Measurements from ENCODE around the gene EXOC6B. TPM values are rescaled to one million over a fixed set of nuclear protein-coding genes. Genes with fewer than 3 reads are reported as not detected.
A peak's percentile ranks its signal among the peaks of the same experiment; 100 is the strongest.

Gene EXOC6B
- total RNA-seq, 4 donors from 2014 or later, result 21.0 to 57.7 (median 36.1) TPM

GRCh38 chr2:72362733-72363132 lies 463.1 kb downstream of the EXOC6B start:
- Histone ChIP-seq H3K9me3 (no peaks in the 10 kb centered on the region), H3K4me3 (no peak overlapping the region), H3K27ac (no peak overlapping the region), H3K27me3 (no peaks in the 10 kb centered on the region), H3K36me3 (no peaks in the 10 kb centered on the region), H3K4me1 (peaks cover 0 to 6% (median 0%) of the 10 kb centered on the region in 3 donors)
- DNase-seq, result no peak
- intact Hi-C loops (cut with DNase I), result no loop called here
- TF ChIP-seq POLR2A (IDR thresholded peaks at IDR 0.05) (no peak), CTCF (IDR thresholded peaks at IDR 0.05) (no peak)

DNA sequence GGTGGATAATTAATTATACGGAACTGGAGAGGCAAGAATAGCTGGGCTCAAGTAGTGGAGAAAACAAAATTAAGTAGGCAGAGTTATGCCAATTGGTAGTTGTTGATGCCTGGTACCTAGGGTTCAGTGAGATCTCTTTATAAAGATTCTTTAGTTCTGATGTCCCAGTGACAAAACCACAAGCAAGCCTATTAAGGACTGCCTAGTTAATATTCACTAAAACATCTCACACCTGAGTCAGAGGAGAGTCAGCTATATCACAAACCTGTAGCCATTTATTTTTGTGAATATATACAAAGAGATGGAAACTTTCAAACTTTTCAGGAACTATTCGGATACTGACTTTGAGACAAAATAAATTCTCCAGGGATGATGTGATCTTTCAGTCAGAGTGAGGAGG lies 464.3 kb downstream of the EXOC6B start:
- WGBS, 2 donors, result 82 to 87% methylated on average over 2 of the region's 2 CpGs
- Histone ChIP-seq H3K27ac (no peak overlapping the region), H3K9me3 (no peaks in the 10 kb centered on the region), H3K4me3 (no peak overlapping the region), H3K27me3 (no peaks in the 10 kb centered on the region), H3K36me3 (no peaks in the 10 kb centered on the region), H3K4me1 (no peaks in the 10 kb centered on the region)
- intact Hi-C loops (cut with DNase I), result no loop called here
- no peak for DNase-seq
- TF ChIP-seq CTCF (IDR thresholded peaks at IDR 0.05), result no peak
- TF ChIP-seq POLR2A (IDR thresholded peaks at IDR 0.05), result no peak

DNA sequence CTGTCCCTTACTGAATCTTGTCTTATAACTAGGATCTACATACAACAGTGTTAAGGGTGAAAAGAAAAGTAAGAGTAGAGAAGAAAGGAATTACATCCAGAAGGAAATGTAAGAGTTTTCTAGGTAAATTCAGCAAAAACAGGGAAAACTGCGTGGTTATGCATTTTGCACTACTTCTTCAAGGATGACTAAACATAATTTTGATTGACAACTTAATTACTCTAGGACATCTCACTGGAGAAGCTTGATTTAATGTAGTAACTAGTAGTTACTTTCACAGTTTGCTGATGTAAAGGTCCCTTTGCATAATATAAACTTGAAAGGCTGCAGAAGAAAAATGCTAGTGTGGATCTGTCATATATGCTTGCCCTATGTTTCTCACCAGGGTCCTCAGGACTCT lies 464.8 kb downstream of the EXOC6B start:
- Histone ChIP-seq H3K9me3 (no peaks in the 10 kb centered on the region), H3K27ac (no peak overlapping the region), H3K36me3 (no peaks in the 10 kb centered on the region), H3K4me3 (no peak overlapping the region), H3K27me3 (no peaks in the 10 kb centered on the region), H3K4me1 (no peaks in the 10 kb centered on the region)
- WGBS, 2 donors, result 85 to 93% methylated on average over 1 of the region's 1 CpG
- DNase-seq, result no peak
- TF ChIP-seq POLR2A (IDR thresholded peaks at IDR 0.05) (no peak), CTCF (IDR thresholded peaks at IDR 0.05) (no peak)
- intact Hi-C loops (cut with DNase I), result no loop called here

- Histone ChIP-seq H3K9me3 (no peaks in the 10 kb centered on the region), H3K27me3 (no peaks in the 10 kb centered on the region), H3K4me3 (no peak overlapping the region), H3K36me3 (no peaks in the 10 kb centered on the region), H3K4me1 (peaks cover 0 to 11% (median 4%) of the 10 kb centered on the region in 3 donors), H3K27ac (peak overlapping the region in 2 of 4 donors; percentile 30 to 33)
- 32 to 65% methylated on average over 2 of the region's 2 CpGs for WGBS, 2 donors
- TF ChIP-seq POLR2A (IDR thresholded peaks at IDR 0.05), result no peak
- TF ChIP-seq CTCF (IDR thresholded peaks at IDR 0.05), result no peak
- DNase-seq, result no peak
- intact Hi-C loops (cut with DNase I), result no loop called here
Observed at GRCh38 chr2:72350852-72351251, 475.0 kb downstream of the EXOC6B start.

DNA sequence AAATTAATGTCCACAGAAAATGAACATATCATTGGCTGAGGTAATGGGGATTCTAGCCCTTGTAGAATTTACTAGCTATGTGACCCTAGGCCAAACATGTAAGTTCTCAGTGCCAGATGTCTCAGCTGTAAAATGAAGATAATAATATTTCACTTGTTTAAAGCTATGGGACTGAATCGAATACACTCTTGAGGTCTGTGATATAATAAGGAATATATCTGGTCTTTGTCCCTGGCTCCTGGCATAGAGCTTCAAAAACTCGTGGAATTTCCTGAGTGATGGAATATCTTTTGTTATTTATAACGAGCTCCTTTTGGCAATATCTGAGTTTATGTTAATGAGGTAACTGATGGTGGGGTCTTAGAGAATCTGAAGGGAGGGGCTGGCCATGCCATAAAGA lies 476.8 kb downstream of the EXOC6B start:
- no peak overlapping the region for H3K27ac ChIP-seq
- 59 to 78% methylated on average over 3 of the region's 3 CpGs for WGBS, 2 donors
- no peaks in the 10 kb centered on the region for H3K9me3 ChIP-seq
- no peak overlapping the region for H3K4me3 ChIP-seq
- no peak for DNase-seq
- no peaks in the 10 kb centered on the region for H3K27me3 ChIP-seq
- H3K4me1 ChIP-seq, result peaks cover 0 to 11% (median 4%) of the 10 kb centered on the region in 3 donors
- no peaks in the 10 kb centered on the region for H3K36me3 ChIP-seq
- TF ChIP-seq POLR2A (IDR thresholded peaks at IDR 0.05), result no peak
- TF ChIP-seq CTCF (IDR thresholded peaks at IDR 0.05), result no peak
- intact Hi-C loops (cut with DNase I), result no loop called here

Data from esophagus squamous epithelium (tissue), 5 donors.